ENCODE measurements around the gene MMP11.
A peak's percentile ranks its signal among the peaks of the same experiment; 100 is the strongest.

MMP11 gene

GRCh38 chr22:23752750-23753149, 19.9 kb upstream of the MMP11 start:
- in situ Hi-C loops (cut with MboI; ENCODE audit: low sequenced_read_pairs, unreplicated experiment), result no loop called here
- TF ChIP-seq CTCF (IDR thresholded peaks at IDR 0.05; ENCODE audit: borderline replicate concordance, control extremely low read depth, extremely low read depth, insufficient read depth, missing control alignments), result no peak
- peak; percentile 61 for DNase-seq (ENCODE audit: low spot score)

GRCh38 chr22:23753385-23753784, 19.3 kb upstream of the MMP11 start:
- DNase-seq (ENCODE audit: low spot score), result no peak
- in situ Hi-C loops (cut with MboI; ENCODE audit: low sequenced_read_pairs, unreplicated experiment), result no loop called here
- no peak for TF ChIP-seq CTCF (IDR thresholded peaks at IDR 0.05; ENCODE audit: borderline replicate concordance, control extremely low read depth, extremely low read depth, insufficient read depth, missing control alignments)

- in situ Hi-C loops (cut with MboI; ENCODE audit: low sequenced_read_pairs, unreplicated experiment), result no loop called here
- no peak for DNase-seq (ENCODE audit: low spot score)
- no peak for TF ChIP-seq CTCF (IDR thresholded peaks at IDR 0.05; ENCODE audit: borderline replicate concordance, control extremely low read depth, extremely low read depth, insufficient read depth, missing control alignments)
Observed at GRCh38 chr22:23754220-23754919, 18.3 kb upstream of the MMP11 start, which contains the start of gene VPREB3. TSS of gene VPREB3 (minus strand) at chr22:23754425. CDS start at chr22:23754363, 62 bp downstream.

- no peak for DNase-seq (ENCODE audit: low spot score)
- no peak for TF ChIP-seq CTCF (IDR thresholded peaks at IDR 0.05; ENCODE audit: borderline replicate concordance, control extremely low read depth, extremely low read depth, insufficient read depth, missing control alignments)
- in situ Hi-C loops (cut with MboI; ENCODE audit: low sequenced_read_pairs, unreplicated experiment), result no loop called here
Observed at GRCh38 chr22:23754980-23755636, 17.5 kb upstream of the MMP11 start.

- DNase-seq (ENCODE audit: low spot score), result no peak
- no peak for TF ChIP-seq CTCF (IDR thresholded peaks at IDR 0.05; ENCODE audit: borderline replicate concordance, control extremely low read depth, extremely low read depth, insufficient read depth, missing control alignments)
- in situ Hi-C loops (cut with MboI; ENCODE audit: low sequenced_read_pairs, unreplicated experiment), result no loop called here
Observed at GRCh38 chr22:23755711-23756110, 16.9 kb upstream of the MMP11 start.

GRCh38 chr22:23756891-23757290, 15.8 kb upstream of the MMP11 start:
- no peak for DNase-seq (ENCODE audit: low spot score)
- in situ Hi-C loops (cut with MboI; ENCODE audit: low sequenced_read_pairs, unreplicated experiment), result no loop called here
- no peak for TF ChIP-seq CTCF (IDR thresholded peaks at IDR 0.05; ENCODE audit: borderline replicate concordance, control extremely low read depth, extremely low read depth, insufficient read depth, missing control alignments)
